GM10847 (cell line): ENCODE data around the gene PCCB.

Experiments
- POLR2A ChIP-seq: IDR thresholded peaks from 2 replicates; pipeline ENCODE4 v1.6.1; 2011; ENCODE audit not compliant: insufficient read length; ENCODE audit errors: extremely low read depth

Gene PCCB

DNA sequence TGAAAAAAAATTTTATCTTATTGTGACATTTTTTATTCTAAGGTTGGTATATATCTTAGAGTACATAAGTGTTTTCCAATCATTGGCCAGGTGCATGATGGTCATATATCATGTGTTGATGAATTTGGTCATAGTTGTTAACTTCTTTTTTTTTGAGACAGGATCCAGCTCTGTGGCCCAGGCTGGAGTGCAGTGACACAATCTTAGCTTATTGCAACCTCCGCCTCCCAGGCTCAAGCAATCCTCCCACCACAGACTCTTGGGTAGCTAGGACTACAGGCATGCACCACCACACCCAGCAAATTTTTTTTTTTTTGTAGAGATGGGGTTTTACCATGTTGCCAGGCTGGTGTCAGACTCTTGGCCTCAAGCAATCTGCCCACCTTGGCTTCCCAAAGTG, 44.0 kb downstream of the PCCB start:
- TF ChIP-seq POLR2A = no peak

DNA sequence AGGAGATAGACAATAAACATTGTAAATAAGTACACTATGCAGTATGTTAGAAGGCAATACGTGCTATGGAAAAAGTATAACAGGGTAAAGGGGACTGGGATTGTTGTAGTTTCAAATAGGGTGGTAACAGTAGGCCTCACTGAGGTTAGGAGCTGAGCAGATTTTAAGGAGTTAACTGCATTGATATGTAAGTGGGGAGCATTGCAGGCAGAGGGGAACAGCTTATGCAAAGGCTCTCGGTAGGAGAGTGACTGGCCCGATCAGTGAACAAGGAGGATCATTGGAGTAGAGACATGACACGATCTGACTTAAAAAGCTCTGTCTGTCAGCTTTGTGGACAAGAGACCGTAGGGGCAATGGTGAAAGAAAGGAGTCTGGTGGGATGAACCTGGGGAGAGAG, 46.8 kb downstream of the PCCB start:
- TF ChIP-seq POLR2A = no peak

DNA sequence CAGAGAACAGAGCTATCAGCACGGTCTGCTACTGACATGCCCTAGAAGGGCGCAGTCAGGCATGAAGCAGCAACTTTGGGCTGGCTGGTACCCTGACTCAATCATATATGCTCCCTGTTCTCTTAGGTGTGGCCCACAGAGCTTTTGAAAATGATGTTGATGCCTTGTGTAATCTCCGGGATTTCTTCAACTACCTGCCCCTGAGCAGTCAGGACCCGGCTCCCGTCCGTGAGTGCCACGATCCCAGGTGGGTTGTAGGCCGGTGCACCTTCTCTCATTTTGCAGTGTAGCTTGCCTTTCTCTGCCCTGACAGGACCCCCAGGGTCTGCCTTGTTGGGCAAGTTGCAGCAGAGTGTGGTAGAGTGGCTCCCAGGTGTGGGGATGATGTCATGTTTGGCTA, 47.7 kb downstream of the PCCB start:
- TF ChIP-seq POLR2A = no peak

DNA sequence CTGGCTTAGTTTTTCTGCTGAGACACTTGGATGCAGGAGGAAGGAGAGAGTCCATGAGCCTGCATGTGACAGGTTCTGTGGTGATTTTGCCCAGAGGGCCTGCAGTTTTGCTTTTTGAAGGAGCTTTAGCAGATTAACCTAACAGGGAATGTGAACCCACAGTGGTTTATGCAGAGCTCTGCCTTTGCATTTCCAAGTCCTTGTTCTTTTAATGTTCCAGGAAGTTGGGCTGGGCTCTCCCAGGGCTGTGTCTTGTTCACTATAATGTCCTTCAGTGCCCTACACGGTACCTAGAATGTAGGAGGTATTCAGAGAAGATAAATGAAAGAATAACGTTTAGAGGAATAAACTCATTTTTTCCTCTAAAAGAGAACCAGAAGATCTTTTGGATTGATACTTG, 50.3 kb downstream of the PCCB start:
- TF ChIP-seq POLR2A = no peak

DNA sequence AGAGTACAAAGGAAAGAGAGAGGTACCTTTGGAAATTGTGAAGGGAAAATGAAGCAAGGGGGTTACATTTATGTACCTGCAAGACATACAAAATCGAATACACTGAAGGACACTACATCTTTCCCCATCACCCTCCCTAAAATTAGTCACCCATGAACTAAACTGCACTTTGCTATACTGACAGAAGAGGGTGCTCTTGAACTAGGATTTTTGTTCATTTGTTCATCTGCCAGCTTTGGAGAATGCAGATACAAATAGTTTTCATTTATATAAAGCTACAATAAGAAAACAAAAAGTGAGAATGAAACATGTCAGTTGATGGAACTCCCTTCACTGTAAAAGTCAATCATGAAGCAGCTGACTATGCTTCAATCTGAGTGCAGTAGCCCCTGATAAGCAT, 55.7 kb downstream of the PCCB start:
- no peak for TF ChIP-seq POLR2A

DNA sequence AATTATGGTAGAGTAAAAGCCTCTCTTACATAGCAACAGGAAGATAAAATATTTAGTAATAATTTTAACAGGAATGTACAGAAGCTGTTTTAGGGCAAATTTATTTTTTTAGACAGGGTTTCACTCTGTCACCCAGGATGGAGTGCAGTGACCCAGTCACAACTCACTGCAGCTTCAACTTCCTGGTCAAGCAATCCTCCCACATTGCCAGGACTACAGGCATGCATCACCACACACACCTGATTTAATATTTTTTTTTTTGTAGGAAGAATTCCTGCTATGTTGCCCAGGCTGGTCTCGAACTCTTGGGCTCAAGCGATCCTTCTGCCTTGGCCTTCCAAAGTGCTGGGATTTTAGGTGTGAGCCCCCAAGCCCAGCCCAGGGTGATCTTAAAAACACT, 61.1 kb downstream of the PCCB start:
- TF ChIP-seq POLR2A = no peak

DNA sequence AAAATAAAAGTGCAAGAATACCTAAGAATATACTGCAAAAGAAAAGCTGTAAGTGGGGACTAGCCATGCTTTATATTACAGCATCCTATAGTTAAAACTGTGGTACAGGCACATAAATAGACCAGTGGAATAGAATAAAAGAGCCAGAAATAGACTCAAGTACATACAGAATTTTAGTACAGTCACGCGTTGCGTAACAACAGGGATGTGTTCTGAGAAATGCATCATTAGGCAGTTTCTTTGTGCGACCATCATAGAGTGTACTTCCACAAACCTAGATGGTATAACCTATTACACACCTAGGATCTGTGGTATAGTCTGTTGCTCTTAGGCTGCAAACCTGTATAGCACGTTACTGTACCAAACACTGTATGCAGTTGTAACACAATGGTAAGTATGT, 61.8 kb downstream of the PCCB start:
- no peak for TF ChIP-seq POLR2A

DNA sequence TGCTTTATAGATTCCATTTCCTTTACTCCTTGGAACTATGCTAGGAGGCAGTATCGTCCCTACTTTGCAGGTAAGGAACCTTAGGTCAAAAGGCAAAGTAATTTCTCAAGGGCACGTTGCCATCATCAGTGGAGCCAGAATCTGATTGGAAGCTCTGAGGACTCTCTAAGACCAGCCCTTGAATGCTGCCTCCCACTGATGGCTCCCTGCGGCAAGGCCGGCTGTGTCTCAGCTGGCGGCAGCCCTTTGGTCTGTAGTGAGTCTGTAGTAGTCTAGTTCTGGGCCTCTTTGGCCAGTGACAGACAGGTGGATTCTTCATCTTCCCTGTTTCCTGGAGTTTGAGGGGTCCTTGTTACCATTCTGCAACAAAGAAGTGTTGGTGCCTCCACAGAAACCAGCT, 76.2 kb downstream of the PCCB start:
- no peak for TF ChIP-seq POLR2A

DNA sequence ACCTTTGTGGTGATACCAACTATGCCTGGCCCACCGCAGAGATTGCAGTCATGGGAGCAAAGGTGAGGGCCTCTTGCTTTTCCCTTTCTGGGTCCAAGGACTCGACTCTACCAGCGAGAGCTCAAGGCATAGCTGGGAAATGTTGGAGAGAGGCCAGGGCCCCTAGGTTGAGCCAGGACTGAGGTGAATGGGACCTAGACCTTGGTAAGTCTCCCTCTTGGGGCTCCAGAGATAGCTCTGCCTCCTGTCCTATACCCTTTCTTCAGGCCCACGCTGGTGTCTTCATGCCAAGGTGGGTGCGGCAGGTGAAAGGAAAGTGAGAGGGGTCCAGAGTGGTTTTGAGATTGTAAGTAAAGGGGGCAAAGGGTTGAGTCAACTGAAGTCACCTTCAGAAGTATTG, 77.5 kb downstream of the PCCB start:
- TF ChIP-seq POLR2A = no peak

DNA sequence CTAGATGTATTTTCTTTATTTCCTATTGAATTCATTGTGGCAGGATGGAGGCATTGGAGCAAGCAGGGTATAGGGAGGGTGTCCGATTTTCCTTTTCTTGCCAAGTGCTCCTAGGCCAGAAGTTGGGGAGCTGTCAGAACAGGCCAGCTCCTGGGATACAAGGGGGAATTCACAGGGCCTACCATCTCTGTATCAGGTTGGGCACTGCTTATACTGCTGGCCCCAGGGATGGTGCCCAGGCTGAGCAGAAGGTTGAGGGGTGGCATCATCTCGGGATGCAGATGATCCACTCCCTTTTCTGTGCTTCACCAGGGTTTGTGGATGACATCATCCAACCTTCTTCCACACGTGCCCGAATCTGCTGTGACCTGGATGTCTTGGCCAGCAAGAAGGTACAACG, 79.5 kb downstream of the PCCB start:
- no peak for TF ChIP-seq POLR2A

DNA sequence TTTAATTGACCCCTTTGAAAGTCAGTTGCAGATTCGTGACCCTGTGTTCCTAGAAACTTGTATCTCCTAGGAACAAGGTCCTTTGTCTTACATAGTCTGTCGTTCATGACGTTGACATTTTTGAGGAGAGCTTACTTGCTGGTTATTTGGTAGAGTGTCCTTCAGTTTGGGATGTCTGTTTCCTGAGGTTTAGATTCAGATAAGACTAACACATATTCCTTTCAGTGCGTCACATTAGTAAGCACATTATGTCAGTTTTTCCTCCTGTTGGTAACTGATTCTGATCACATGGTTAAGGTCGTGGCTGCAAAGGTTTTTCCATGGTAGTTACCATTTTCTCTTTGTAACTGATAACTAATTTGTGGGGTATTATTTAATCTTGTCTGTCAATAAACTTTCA, 80.8 kb downstream of the PCCB start:
- no peak for TF ChIP-seq POLR2A

DNA sequence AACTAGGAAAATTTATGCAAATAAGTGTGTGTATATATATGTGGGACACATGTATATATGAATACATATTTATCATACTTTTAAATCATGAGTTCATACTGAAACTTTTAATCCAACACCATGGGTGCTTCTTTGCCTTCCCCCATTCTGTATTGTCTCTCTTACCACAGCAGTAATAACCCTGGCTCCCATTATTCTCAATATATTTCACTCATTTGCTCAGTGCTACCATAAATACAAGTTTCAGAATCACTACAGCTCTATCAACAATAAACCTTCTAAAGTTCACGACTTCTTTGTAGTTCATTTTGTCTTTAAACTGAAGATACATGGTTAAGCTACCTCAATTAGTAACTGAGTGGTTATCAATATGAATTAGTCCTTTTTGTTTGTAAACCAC, 82.2 kb downstream of the PCCB start:
- no peak for TF ChIP-seq POLR2A

DNA sequence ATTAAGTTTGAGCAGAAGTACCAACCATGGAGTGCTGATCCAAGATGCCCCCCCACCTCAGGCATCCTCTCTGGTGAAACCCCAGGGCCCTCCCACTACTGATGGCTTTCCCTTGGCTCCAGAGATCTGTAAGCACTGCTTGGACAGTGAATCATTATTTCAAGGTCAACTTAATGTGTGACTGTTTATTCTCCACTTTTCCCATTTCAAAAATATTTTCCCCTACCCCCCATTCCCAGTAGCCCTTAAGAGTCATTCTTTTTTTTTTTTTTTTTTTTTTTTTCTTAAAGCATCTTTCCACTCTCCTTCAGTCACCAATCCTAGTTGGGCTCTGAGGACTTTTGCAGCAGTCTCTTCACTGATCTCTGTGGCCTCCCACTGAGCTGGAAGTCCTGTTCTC, 82.6 kb downstream of the PCCB start:
- TF ChIP-seq POLR2A = no peak

DNA sequence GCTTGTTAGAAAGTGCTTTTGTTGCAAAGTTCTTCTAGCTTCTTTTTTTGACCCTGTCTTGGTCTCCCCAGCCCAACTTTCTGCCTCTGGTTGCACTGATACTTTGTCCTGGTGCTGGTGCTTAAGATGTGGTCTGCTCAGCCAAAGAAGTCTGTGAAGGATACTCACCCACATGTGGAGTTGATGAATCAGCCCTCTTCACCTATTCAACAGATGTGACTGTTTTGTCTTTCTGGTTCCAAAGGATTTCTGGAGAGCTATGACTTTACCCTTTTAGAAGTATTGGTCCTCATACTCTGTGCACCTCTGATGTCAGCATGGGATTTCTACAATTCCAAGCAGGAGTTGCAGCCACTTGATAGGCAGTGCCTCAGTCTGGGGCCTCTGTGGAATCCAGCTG, 84.1 kb downstream of the PCCB start:
- TF ChIP-seq POLR2A = no peak

DNA sequence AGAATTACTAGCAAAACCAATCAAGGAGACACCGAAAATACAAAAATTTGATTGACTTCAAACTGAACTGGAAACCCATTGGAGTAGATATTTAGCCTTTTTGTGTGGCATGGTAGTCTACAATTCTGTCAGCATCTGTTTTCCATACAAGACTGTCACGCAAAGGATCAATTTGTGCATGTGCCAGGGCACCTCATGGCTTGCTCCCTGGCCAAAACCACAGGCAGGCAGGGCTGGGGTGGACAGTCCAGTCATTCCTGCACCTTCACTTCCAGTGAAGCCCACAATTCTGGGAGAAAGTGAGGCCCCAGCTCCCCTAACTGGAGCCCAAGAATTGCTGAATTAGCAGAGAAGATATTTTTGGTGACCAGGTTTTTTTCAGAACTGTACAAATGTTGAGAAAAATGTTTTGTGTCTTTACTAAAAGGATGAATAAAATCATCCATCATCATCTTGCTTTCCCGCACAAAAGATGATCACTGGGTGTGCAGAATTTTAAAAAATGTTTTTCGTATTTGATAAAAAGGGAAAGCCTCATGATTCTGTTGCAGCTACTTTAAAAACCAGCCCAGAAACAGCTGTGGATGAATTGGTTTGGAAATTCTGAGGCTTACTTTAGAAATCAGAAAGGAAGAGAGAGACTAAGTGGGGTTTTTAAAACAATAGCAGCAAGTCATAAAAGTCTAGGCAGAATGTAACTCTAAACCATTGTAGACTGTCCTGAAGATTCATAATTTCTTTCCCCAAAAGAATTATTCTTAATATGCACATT, 86.4 kb downstream of the PCCB start:
- no peak for TF ChIP-seq POLR2A

DNA sequence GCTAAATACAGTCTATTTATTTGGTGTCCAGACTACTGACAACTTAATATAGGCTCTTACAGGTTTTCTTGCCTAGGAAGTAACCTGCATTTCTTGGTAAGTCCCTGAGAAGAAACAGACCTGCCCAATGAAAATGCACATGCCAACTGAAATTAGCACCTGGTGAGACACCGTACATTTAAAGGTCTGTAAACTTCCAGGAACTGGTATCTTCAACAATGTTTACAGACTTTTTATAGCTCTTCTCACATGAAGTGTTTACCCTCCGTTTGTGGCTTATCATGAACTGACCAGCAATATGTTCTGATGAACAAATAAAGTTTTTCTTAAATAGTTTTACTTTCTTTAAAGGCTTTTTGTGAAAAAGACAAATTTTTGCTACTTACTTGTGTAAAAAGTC, 93.3 kb downstream of the PCCB start:
- no peak for TF ChIP-seq POLR2A

DNA sequence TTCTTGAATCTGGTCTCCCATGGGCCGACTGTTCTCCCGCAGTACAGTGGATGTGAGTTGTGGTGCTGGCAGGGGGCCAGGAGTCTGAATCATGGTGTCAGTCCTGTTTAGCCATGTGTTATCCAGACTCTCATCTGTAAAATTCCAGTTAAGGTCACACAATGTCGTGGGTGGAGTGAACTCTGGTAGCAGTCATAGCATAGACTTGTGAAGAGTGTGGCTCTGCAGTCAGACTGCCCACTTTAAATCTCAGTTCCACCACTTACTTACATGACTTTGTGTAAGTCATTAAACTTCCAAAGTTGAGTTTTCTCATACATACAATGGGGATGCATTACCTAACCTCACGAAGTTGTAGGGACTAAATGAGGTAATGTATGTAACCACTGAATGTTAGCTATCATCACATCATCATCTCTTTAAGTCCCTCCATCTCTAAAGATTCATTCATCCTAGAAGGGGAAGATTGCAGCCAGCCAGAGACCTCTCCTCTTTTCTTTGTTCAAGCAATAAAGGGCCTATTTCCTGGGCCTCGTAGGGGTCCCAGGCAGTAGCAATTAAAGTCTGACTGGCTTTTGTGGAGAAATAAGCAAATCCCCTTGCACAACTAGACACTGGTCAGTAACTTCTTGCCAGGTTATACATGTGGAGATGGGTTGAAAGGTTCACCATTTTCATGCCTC, 93.9 kb downstream of the PCCB start:
- no peak for TF ChIP-seq POLR2A
